CD4-positive, alpha-beta T cell treated with Interleukin-12 subunit alpha and Interleukin-12 subunit beta, for 1 hour (primary cell): Measurements from ENCODE around the gene COL7A1.

Source experiments
- DNase-seq: peaks from one replicate; pipeline ENCODE4 v3.0.0-alpha.2; 2020

COL7A1 gene

DNA sequence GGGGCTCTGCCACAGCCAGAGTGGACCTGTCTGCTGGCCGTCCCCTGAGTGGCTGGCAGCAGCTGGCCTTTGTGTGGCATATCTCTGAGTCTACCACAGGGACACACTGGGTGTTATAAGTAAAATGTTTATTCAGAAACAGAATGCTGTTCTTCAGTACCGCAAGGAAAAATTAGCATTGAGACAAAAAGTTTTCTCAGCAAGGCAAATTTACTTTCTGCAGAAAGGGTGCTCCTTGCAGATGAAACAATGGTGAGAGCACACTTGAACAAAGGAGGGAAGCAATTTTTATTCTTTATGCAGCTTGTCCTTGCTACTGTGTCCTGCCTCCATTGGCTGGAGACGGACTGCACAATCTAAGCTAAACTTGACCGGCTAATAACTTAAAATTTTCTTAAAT, 22.4 kb upstream of the COL7A1 start:
- no peak for DNase-seq

DNA sequence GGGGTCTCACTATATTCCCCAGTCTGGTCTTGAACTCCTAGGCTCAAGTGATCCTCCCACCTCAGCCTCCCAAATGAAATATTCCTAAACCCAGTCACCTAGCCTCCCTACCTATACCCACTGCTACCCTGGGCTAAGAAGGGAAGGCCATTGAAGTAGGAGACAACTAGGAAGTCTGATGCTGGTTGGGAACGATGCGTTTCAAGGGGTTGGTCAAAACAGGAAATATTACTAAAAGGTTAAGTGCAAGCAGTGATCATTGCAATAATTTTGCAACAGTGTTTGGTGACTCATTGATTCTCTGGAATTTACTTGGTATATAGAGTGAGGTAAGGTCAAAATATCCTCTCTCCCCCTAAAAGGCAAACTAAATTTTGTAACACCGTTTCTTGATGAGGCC, 18.9 kb upstream of the COL7A1 start:
- no peak for DNase-seq

DNA sequence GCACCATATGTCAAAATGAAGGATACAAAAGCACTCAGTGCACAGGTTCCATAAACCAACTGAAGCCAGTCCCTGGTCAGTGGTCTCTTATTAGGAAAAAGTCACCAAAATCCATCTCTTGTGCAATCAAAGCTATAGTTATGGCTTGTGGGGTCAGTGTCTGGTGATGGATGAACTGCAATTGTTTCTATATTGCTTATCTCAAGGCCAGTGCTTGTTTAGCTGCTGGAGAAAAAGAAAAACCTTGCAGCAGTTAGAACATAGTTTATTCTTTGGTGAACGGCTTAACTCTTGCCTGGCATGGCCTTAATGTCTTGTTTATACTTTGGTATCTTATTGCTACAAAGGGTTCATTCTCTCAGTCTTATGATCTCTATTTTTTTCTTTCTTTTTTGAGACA, 17.2 kb upstream of the COL7A1 start:
- DNase-seq: no peak

DNA sequence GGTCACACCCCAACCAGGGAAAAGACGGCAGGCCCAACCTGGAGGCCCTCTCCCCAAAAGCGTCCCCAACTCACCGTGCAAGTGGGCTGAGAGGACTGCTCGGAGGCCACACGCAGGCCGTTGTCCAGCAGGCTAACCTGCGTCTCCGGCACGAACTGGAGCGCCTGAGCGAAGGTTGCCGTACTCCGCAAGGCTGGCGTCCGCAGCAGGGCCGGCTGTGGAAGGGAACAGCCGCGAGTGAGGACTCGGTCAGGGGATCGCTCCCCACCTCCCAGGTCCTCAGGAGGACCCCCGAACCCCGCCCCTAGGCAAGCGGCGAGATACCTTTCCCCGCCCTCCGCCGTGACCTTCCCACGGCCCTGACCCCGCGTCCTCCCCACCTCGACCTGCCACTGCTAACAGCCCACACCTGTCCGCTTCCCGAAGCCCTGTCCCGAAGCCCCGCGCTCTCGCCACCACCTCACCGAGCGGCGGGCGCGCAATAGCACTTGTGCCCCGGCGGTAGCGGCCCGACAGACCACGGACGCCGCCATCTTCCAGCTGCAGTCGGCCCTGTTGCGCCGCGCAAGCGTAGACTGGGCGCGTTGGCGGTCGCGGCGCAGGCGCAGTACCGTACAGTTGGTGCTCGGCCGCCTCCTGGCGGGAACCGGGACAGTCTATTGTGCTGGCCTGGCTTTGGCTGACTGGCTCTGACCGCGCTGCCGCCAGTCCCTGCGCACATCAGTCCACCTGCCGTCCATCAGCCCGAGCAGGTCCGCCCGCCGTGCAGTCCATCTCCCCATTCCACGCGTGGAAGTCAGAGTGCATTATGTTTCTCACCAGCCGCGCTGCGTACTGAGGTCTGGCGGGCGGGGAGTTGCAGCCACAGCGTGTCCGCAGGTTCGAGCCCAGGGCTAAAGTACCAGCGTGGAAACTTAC, 14.2 kb upstream of the COL7A1 start, which contains the start of gene UQCRC1:
TSS of gene UQCRC1 (minus strand) at position 559 of the 918 bp plus-strand sequence. CDS start at position 533, 26 bp downstream.
- DNase-seq: peak; percentile 94

- DNase-seq: no peak
Observed at GRCh38 chr3:48607519-48607918, 12.4 kb upstream of the COL7A1 start.

DNA sequence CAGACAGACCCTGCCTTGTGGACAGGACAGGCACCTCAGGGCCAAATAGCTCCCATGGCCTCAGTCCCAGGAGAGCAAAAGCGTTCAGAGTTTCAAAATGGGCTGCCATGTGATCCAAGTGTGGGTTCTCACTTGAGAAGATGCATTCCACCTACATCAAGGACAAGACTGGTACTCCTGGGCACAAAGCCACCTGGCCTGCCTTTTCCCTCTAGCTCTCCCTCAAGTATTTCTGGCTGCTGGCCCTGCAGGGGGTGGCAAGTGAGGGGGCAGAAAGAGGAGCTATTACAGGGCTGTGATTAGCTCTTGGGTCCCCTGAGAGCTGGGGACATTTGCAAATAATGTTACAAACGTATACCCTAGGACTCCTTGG, 6.5 kb upstream of the COL7A1 start:
- no peak for DNase-seq

- DNase-seq: no peak
Observed at GRCh38 chr3:48600711-48601621, 5.8 kb upstream of the COL7A1 start.

GRCh38 chr3:48599509-48600285, 4.6 kb upstream of the COL7A1 start:
- DNase-seq: no peak

- DNase-seq: no peak
Observed at GRCh38 chr3:48599077-48599501, 4.0 kb upstream of the COL7A1 start.

GRCh38 chr3:48598323-48599076, 3.4 kb upstream of the COL7A1 start:
- no peak for DNase-seq

DNA sequence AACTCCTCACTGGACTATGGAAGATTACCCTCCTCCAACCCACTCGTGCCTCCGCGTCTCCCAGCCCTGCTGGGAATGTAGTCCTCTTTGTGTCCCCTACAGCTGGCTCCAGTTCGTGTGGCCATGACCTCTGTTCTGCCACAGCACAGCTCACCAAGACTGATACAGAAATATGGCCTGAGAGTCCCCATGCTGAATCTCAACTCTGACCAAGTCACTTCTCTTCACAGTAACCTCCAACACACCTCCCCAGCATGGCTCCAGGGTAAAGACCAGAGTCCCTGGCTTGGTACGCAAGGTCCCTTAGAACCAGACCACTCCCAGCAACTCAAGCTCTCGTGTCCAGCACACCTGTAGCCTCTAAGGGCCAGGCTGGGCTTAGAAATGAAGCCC, 2.3 kb upstream of the COL7A1 start:
- no peak for DNase-seq

DNA sequence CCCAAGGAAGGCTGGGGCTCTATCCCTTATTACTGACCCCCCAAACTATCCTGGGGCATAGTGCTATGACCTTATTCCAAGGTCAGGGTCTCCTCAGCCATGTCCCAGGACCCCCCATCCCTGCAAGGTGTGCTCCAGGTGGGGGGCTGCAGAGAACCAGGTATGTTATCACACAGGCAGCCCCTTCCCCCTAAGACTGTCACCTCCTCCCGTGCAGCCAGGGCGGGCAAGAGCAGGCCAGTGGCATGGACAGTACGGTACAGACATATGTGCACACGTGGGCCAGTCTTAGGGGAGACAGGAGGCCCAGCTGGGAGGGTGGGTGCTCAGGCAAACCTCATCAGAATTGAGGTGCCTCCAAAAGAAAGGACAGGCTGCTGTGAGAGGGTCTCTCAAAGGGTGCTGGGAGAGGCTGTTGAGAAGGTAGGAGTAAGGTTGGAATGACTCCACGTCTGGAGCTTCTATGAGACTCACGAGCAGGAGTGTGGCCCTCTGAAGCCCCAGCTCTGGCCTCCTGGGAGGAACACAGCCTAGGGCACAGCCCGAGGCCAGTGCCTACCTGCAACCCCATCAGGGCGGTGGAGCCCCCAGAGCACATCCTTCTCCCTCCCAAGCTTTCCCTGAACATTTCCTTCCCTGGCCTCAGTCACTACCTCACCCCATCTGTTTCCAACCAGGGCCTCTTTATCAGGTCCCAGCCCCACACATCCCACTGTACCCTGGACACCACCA, 1.7 kb upstream of the COL7A1 start:
- no peak for DNase-seq

DNA sequence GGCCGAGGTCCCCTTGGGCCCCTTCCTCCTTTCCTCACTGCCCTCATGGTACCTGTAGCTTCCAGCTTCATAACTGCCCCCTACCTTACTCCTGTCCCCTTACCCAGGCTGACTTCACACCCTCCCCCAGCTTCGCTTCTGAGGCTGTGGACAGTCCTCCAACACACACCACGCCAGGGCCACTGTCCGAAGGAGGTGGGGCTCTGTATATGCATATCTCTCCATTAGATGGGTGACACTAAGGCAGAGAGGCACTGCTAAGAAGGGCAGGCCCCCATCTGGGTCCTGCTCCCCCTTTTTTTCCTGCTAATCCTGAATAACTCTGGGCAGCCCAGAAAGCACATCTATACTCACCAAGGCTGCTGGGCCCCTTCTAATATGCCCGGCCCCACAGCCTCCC, 1.0 kb upstream of the COL7A1 start:
- DNase-seq: no peak

- DNase-seq: no peak
Observed at GRCh38 chr3:48595526-48596121, 495 bp upstream of the COL7A1 start.

DNA sequence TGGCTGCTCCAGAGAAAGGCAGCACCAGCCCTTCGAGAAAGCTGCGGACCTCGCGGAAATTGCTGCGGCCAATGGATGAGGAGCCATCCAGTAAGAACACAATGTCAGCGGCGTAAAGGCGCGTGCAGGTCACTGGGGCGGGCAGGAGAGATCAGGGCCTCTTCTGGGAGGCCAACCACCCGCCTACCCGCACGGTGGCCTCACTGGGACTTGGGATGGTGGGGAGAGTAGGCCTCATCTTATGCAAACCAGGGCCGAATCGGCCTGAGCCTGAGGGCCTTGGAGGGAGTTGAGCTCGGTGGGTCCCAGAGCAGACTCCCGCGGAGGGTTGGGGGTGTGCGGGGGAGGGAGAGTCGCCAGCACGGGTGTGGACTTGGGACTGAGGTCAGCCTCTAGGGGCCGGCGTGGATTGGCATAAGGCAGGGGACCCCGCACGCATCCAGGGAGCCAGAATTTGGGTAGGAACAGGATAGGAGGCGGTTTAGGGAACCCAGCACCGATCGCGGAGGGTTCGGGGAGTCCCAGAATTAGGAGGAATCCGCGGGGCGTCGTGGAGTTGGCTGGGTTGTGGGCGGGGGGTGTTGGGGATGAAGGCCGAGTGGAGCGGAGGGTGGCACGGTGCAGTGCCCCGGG, 596 bp downstream of the COL7A1 start:
- DNase-seq: no peak

- no peak for DNase-seq
Observed at GRCh38 chr3:48593337-48593736, 1.8 kb downstream of the COL7A1 start.

- no peak for DNase-seq
Observed at GRCh38 chr3:48592519-48593087, 2.5 kb downstream of the COL7A1 start.

DNA sequence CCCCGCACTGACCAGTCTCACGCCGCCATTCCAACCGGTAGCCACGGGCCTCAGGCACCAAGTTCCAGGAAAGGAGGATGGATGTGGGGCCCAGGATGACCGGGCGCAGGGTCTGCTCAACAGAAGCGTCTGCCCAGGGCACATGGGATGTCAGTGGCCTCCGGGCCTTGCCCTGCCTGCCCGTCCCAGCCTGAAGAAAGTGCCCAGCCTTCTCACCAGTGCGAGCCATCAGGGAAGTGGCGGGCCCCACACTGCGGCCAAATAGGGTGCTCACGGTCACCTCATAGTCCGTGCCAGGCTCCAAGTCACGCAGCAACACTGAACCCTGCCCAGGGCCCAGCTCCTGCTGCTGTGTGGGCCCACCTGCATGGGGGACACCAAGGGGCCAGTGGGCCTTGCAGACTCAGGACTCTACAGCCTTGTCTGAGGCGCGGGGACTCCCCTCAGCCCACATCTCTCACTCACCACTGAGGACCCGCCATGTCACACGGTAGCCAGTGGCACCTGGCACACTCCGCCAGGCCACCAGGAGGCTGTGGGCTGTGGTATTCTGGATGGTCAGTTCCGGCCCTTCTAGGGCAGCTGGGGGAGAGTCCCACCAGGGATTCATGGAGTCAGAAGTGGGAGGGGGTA, 3.1 kb downstream of the COL7A1 start:
- DNase-seq: no peak

- DNase-seq: no peak
Observed at GRCh38 chr3:48591436-48591835, 3.7 kb downstream of the COL7A1 start.

DNA sequence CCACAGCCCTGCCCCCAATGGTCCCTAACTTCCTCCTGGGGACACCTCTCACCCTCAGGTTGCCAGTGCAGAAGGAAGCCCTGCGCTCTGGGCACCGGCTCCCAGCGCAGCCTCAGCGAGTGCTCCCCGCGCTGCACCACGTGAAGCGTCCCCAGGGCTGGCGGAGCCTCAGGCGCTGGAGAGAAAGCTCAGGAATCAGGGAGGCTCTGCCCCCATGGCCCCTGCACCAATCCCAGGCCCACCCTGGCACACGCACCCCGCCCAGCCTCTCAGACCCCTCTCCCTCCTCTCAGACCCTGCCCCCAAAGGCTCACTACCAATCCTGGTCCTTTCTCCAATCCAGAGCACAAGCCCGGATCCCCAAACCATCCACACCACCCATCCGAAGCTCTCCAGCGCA, 6.9 kb downstream of the COL7A1 start:
- DNase-seq: no peak
